Measurements from ENCODE around the gene IFNB1.
A peak's percentile ranks its signal among the peaks of the same experiment; 100 is the strongest.

IFNB1 gene

GRCh38 chr9:21070906-21071305 lies 6.8 kb downstream of the IFNB1 start:
- no peak for DNase-seq

- peak in 18 of 56 donors; percentile 2 to 47 (median 10) for DNase-seq
These were observed 7.6 kb downstream of the IFNB1 start for GRCh38 chr9:21070171-21070571.

GRCh38 chr9:21060919-21061561 lies 16.7 kb downstream of the IFNB1 start:
- DNase-seq: no peak

GRCh38 chr9:21056931-21057330 lies 20.8 kb downstream of the IFNB1 start:
- DNase-seq: no peak

GRCh38 chr9:21053851-21054250 lies 23.9 kb downstream of the IFNB1 start:
- no peak for DNase-seq

- no peak for DNase-seq
These were observed 30.5 kb downstream of the IFNB1 start for GRCh38 chr9:21047281-21047691.

- no peak for DNase-seq
These were observed 33.9 kb downstream of the IFNB1 start for GRCh38 chr9:21043841-21044240.

GRCh38 chr9:21042466-21042865 lies 35.3 kb downstream of the IFNB1 start:
- no peak for DNase-seq

GRCh38 chr9:21039302-21039701 lies 38.4 kb downstream of the IFNB1 start:
- DNase-seq: no peak

- no peak for DNase-seq
These were observed 40.5 kb downstream of the IFNB1 start for GRCh38 chr9:21037278-21037677.

- no peak for DNase-seq
These were observed 45.9 kb downstream of the IFNB1 start for GRCh38 chr9:21031808-21032183.

GRCh38 chr9:21031091-21031807 lies 46.5 kb downstream of the IFNB1 start, which contains the start of gene HACD4:
TSS of gene HACD4 (minus strand) at chr9:21031640. CDS start at chr9:21031590, 50 bp downstream.
- peak in 46 of 56 donors; percentile 2 to 70 (median 34) for DNase-seq

GRCh38 chr9:21030389-21031035 lies 47.2 kb downstream of the IFNB1 start:
- DNase-seq: peak in 5 of 56 donors; percentile 6 to 34 (median 18)

GRCh38 chr9:21029661-21030060 lies 48.1 kb downstream of the IFNB1 start:
- no peak for DNase-seq

GRCh38 chr9:21028466-21028865 lies 49.3 kb downstream of the IFNB1 start:
- no peak for DNase-seq

GRCh38 chr9:21027295-21027694 lies 50.4 kb downstream of the IFNB1 start:
- no peak for DNase-seq

Data from nucleus accumbens (tissue), 56 donors.